Measurements from ENCODE around the gene UCP3.
A peak's percentile ranks its signal among the peaks of the same experiment; 100 is the strongest.

UCP3 gene

GRCh38 chr11:74011360-74012073, 2.6 kb upstream of the UCP3 start:
- DNase-seq = peak; percentile 96 to 99

GRCh38 chr11:74010306-74011300, 1.7 kb upstream of the UCP3 start:
- peak; percentile 64 to 74 for DNase-seq
- TF ChIP-seq GATA1 (IDR thresholded peaks at IDR 0.05; ENCODE audit: low read depth, low read length) (no peak), POLR2A (IDR thresholded peaks at IDR 0.05; ENCODE audit: low read length) (no peak)

More at GRCh38 chr11:74011360-74012073, 2.6 kb upstream of the UCP3 start:
- TF ChIP-seq POLR2A (IDR thresholded peaks at IDR 0.05; ENCODE audit: low read length) (peak; percentile 91), GATA1 (IDR thresholded peaks at IDR 0.05; ENCODE audit: low read depth, low read length) (peak; percentile 93)

GRCh38 chr11:74009675-74010305, 905 bp upstream of the UCP3 start:
- peak; percentile 48 to 60 for DNase-seq
- TF ChIP-seq POLR2A (IDR thresholded peaks at IDR 0.05; ENCODE audit: low read length) (no peak), GATA1 (IDR thresholded peaks at IDR 0.05; ENCODE audit: low read depth, low read length) (no peak)

- TF ChIP-seq POLR2A (IDR thresholded peaks at IDR 0.05; ENCODE audit: low read length) (no peak), GATA1 (IDR thresholded peaks at IDR 0.05; ENCODE audit: low read depth, low read length) (no peak)
- no peak for DNase-seq
Observed at GRCh38 chr11:74009230-74009547, 304 bp upstream of the UCP3 start.

GRCh38 chr11:74007691-74008372, 1.1 kb downstream of the UCP3 start:
- no peak for DNase-seq
- TF ChIP-seq POLR2A (IDR thresholded peaks at IDR 0.05; ENCODE audit: low read length) (no peak), GATA1 (IDR thresholded peaks at IDR 0.05; ENCODE audit: low read depth, low read length) (no peak)

GRCh38 chr11:74006743-74007304, 2.1 kb downstream of the UCP3 start:
- DNase-seq = no peak
- no peak for TF ChIP-seq POLR2A (IDR thresholded peaks at IDR 0.05; ENCODE audit: low read length)
- no peak for TF ChIP-seq GATA1 (IDR thresholded peaks at IDR 0.05; ENCODE audit: low read depth, low read length)

GRCh38 chr11:74005721-74006517, 3.0 kb downstream of the UCP3 start:
- no peak for DNase-seq
- TF ChIP-seq POLR2A (IDR thresholded peaks at IDR 0.05; ENCODE audit: low read length) (no peak), GATA1 (IDR thresholded peaks at IDR 0.05; ENCODE audit: low read depth, low read length) (no peak)

- TF ChIP-seq GATA1 (IDR thresholded peaks at IDR 0.05; ENCODE audit: low read depth, low read length) (no peak), POLR2A (IDR thresholded peaks at IDR 0.05; ENCODE audit: low read length) (no peak)
- peak; percentile 56 to 66 for DNase-seq
Observed at GRCh38 chr11:74004759-74005615, 3.9 kb downstream of the UCP3 start.

GRCh38 chr11:74004046-74004695, 4.7 kb downstream of the UCP3 start:
- no peak for DNase-seq
- no peak for TF ChIP-seq POLR2A (IDR thresholded peaks at IDR 0.05; ENCODE audit: low read length)
- no peak for TF ChIP-seq GATA1 (IDR thresholded peaks at IDR 0.05; ENCODE audit: low read depth, low read length)

- TF ChIP-seq GATA1 (IDR thresholded peaks at IDR 0.05; ENCODE audit: low read depth, low read length) = no peak
- no peak for TF ChIP-seq POLR2A (IDR thresholded peaks at IDR 0.05; ENCODE audit: low read length)
- no peak for DNase-seq
Observed at GRCh38 chr11:74002832-74003231, 6.1 kb downstream of the UCP3 start.

- TF ChIP-seq GATA1 (IDR thresholded peaks at IDR 0.05; ENCODE audit: low read depth, low read length) (no peak), POLR2A (IDR thresholded peaks at IDR 0.05; ENCODE audit: low read length) (no peak)
- peak; percentile 65 to 74 for DNase-seq
Observed at GRCh38 chr11:74001822-74002286, 7.0 kb downstream of the UCP3 start.

All from erythroblast (primary cell).